Muscle of leg (tissue), 16 donors: ENCODE results near the gene CEBPE. TPM values are rescaled to one million over a fixed set of nuclear protein-coding genes. Genes with fewer than 3 reads are reported as not detected.

Experiments
- DNase-seq: peaks from one replicate; pipeline ENCODE4 v3.0.0; 2013
- H3K27ac ChIP-seq: one replicate; pipeline ENCODE4 v1.5.1; 2013; ENCODE audit warnings: mild to moderate bottlenecking, low read length, control low read depth
- H3K27me3 ChIP-seq: one replicate; pipeline ENCODE4 v1.6.1; 2013; ENCODE audit warnings: low read length; ENCODE audit not compliant: control insufficient read depth, insufficient read depth
- H3K36me3 ChIP-seq: one replicate; pipeline ENCODE4 v1.6.1; 2013; ENCODE audit warnings: low read length; ENCODE audit not compliant: control insufficient read depth, insufficient read depth
- H3K4me1 ChIP-seq: one replicate; pipeline ENCODE4 v1.6.1; 2013; ENCODE audit warnings: low read length; ENCODE audit not compliant: control insufficient read depth, insufficient read depth
- H3K4me3 ChIP-seq: one replicate; pipeline ENCODE4 v1.5.1; 2013; ENCODE audit warnings: low read length, control low read depth
- H3K9me3 ChIP-seq: replicated peaks from 2 replicates; pipeline ENCODE4 v1.6.1; 2013; ENCODE audit warnings: low read depth, low read length; ENCODE audit not compliant: control insufficient read depth
- WGBS: methylation state at CpG from one replicate; pipeline ENCODE4 v1.1.5; 2013; ENCODE audit warnings: missing lambda C conversion rate; ENCODE audit not compliant: insufficient coverage; 5-methylcytosine and 5-hydroxymethylcytosine counted together
- long read RNA-seq, 11 donors: transcript quantifications; one replicate each; lab custom pipeline, GENCODE V29; 2026
- polyA plus RNA-seq, 8 donors: library from polyadenylated mRNA; unstranded; fragments of 120-200 nt; gene quantifications; one replicate each; pipeline versions ENCODE4 v1.2.1 to v1.2.3, GENCODE V29; 2013; ENCODE audit warnings: inconsistent platforms in 1 of 8, low replicate concordance in 1 of 8; ENCODE audit not compliant: insufficient read length in 8 of 8, insufficient read depth in 1 of 8
- total RNA-seq: library from RNA; stranded (reverse); fragments of 120-200 nt; gene quantifications from one replicate; pipeline ENCODE4 v1.2.4, GENCODE V29; 2013

The CEBPE gene
- total RNA-seq (0.13 TPM), polyA plus RNA-seq (under 1 TPM; 0.12 to 0.33 (median 0.16) TPM)
- long read RNA-seq, donor 1 = 0 reads
- long read RNA-seq, donor 2 = 0 reads
- long read RNA-seq, donor 3 = 0 reads
- long read RNA-seq, donor 4 = 0 reads
- long read RNA-seq, donor 5 = 0 reads
- long read RNA-seq, donor 6 = 0 reads
- long read RNA-seq, donor 7 = 0 reads
- long read RNA-seq, donor 8 = 0 reads
- long read RNA-seq, donor 9 = 0 reads
- long read RNA-seq, donor 10 = 0 reads
- long read RNA-seq, donor 11 = 0 reads

DNA sequence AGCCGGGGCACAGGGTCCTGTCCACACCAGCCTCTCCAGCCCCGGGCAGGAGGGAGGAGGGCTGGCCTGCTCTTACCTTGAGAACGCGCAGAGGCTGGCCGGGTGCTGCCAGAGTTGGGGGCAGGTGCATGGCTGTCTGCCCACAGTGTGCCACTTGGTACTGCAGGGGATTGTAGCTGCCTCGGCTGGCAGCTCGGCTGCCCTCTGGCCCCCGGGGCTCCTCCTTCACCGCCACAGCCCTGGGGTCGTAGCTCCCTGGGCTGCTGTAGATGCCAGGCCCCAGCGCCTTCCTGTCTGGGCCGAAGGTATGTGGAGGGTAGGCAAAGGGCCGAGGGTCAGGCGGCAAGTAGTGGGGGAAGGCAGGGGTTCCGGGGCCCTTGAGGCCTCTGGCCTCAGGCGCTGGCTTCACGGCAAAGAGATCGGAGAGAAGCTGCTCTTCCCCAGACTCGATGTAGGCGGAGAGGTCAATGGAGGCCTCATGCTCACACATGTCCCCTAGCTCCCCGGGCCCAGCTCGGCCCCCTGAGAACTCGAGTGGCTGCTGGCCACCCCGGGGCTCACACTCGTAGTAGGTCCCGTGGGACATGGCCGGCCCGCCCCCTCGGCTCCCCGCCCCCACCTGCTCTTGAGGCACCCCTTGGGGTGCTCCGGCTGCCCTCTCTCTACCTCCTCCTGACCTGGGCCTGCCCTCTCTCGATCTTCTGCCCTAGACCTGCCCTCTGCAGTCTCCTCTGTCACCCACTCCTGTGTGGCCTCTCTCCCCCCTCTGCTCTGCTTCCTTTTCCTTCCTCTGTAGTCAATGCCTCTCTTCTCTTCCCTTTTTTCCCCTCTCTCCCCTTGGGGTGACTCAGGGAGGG, at the start of gene CEBPE:
TSS of gene CEBPE (minus strand) at position 750 of the 857 bp plus-strand sequence. CDS start at position 586, 164 bp downstream.
- Histone ChIP-seq H3K27ac (no peak within 1 kb of the TSS), H3K4me3 (no peak within 1 kb of the TSS), H3K36me3 (no peaks in the 10 kb centered on the region), H3K27me3 (peaks cover 3% of the 10 kb centered on the region), H3K9me3 (no peaks in the 10 kb centered on the region), H3K4me1 (peaks cover 15% of the 10 kb centered on the region)
- 71% methylated on average over 28 of the region's 32 CpGs for WGBS
- no peak for DNase-seq

DNA sequence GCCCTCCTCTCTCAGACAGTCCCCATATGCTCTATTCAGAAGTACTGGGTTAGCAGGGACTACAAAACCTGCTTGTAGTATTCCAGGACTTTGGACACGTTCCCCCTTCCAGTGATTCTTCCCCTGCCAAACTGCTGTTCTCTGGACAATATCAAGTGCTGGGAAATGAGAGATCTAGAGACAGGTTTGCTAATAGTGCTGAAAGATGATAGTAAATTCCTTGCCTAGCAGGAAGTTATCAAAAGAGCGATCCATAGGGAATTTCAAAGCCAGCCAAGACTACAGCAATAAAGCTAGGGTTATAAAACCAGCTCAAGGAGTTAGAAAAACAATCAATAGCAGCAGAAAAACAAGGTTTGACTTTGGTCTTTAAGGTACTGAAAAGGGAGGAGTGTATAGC, 49.2 kb upstream of the CEBPE start:
- no peaks in the 10 kb centered on the region for H3K27me3 ChIP-seq
- no peaks in the 10 kb centered on the region for H3K4me1 ChIP-seq
- H3K4me3 ChIP-seq = no peak overlapping the region
- no peak overlapping the region for H3K27ac ChIP-seq
- no peaks in the 10 kb centered on the region for H3K9me3 ChIP-seq
- DNase-seq = peak; percentile 67
- WGBS = no CpG with 5 or more reads among the region's 2 CpGs
- H3K36me3 ChIP-seq = no peaks in the 10 kb centered on the region

DNA sequence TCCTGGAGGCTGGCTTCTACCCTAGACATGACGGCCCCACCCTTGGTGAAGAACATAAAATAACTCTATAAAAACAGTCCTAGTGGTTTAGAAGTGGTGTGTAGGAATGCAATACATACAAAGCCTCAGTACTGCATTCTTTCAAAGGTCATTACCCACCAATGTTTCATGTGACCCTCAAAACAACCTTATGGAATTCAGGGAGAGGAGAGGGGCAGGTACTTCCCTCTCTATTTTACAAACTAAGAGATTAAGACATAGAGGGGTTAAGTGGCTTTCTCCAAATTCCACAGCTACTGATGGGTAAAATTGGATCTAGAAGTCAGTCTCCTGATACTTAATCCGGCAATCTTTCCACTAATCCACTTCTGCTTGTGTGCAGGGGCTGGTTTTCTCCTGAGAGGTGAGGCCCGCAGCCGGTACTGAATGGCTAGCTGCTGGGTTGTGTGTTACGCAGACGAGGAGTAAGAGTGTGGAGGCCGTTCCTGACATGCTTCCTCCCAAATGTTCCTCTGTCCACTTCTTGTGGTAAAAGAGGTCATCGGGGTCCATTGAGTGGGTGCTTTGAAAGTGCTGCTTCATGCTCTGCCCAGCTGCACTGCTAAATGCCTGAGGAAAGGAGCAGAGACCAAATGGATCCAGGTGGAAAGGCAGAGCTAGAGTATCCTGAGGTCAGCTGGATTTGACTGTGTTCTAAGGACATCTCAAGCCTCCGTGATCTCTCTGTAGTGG, 48.2 kb upstream of the CEBPE start:
- no peak overlapping the region for H3K4me3 ChIP-seq
- H3K4me1 ChIP-seq = no peaks in the 10 kb centered on the region
- no peak overlapping the region for H3K27ac ChIP-seq
- WGBS = no CpG with 5 or more reads among the region's 9 CpGs
- H3K27me3 ChIP-seq = no peaks in the 10 kb centered on the region
- H3K9me3 ChIP-seq = no peaks in the 10 kb centered on the region
- no peaks in the 10 kb centered on the region for H3K36me3 ChIP-seq
- no peak for DNase-seq

DNA sequence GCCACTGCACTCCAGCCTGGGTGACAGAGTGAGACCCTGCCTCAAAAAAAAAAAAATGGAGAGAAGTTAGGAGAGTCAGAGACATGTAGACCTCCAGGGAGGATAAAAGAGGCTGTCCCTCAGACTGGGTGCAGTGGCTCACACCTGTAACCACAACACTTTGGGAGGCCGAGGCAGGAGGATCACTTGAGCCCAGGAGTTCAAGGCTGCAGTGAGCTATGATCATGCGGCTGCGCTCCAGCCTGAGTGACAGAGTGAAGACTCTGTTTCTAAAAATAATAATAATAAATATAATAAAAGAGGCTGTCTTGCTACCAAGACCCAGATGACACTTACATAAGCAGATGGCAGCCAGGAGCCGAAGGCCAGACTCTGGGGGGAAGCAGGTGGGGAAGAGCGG, 45.9 kb upstream of the CEBPE start:
- no peak for DNase-seq
- Histone ChIP-seq H3K9me3 (no peaks in the 10 kb centered on the region), H3K36me3 (no peaks in the 10 kb centered on the region), H3K27me3 (no peaks in the 10 kb centered on the region), H3K4me1 (peaks cover 9% of the 10 kb centered on the region), H3K27ac (no peak overlapping the region), H3K4me3 (no peak overlapping the region)
- WGBS = 87% methylated on average over 2 of the region's 5 CpGs

DNA sequence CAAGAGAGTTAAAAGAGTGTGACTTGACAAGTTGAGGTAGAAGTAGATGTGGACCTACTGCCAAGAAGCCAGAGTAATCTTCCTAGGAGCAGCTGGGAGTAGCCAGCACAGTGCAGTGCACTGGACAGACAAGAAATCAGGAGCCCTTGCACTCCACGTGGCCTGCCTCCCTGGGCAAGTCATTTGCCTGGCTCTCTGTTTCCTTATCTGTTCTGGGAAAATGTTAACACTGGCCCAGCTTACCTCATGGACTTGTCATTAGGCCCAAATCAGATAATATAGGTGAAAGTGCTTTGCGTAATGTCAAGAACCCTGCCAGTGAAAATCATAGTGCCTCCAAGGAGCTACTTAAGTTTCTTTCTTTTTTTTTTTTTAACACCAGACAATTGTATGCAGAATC, 45.2 kb upstream of the CEBPE start:
- Histone ChIP-seq H3K36me3 (no peaks in the 10 kb centered on the region), H3K9me3 (no peaks in the 10 kb centered on the region), H3K4me3 (no peak overlapping the region), H3K27me3 (no peaks in the 10 kb centered on the region), H3K27ac (no peak overlapping the region), H3K4me1 (peaks cover 9% of the 10 kb centered on the region)
- DNase-seq = no peak
- no CpG with 5 or more reads among the region's 2 CpGs for WGBS

DNA sequence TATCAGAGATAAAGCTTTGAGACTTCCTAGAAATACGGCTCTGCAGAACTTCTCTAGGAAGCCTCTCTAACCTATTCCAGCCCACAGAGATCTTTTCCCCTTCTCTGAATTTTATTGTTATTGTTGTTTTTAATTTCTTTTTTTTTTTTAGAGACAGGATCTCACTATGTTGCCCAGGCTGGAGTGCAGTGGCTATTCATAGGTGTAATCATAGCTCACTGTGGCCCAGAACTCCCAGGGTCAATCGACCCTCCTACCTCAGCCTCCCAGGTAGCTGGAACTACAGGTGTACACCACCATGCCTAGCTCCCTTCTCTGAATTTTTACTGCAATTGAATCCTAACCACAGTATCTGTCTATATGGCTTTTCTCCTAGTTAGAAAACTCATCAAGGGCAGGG, 44.8 kb upstream of the CEBPE start:
- 71% methylated on average over 1 of the region's 2 CpGs for WGBS
- Histone ChIP-seq H3K27ac (no peak overlapping the region), H3K4me1 (peaks cover 9% of the 10 kb centered on the region), H3K27me3 (no peaks in the 10 kb centered on the region), H3K9me3 (no peaks in the 10 kb centered on the region), H3K36me3 (no peaks in the 10 kb centered on the region), H3K4me3 (no peak overlapping the region)
- no peak for DNase-seq

DNA sequence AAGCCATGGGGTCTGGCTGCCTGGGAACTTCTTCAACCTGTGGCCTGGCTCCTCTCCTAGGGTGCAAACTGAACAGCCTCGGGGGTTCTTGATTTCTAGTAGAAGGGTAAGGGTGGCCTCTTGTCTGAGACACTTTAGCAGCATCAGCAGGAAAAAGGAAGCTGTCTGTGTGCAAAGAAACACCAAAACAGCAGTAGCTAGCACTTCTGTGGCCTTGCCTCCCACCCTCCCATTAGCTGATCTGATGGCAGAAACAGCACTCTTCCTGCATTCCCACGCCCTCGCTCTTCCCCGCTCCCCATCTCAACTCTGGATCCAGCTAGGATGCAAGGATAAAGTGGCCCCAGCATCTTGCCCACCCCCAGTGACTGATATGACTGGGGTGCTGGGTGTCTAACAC, 43.7 kb upstream of the CEBPE start:
- Histone ChIP-seq H3K27me3 (no peaks in the 10 kb centered on the region), H3K4me1 (peaks cover 9% of the 10 kb centered on the region), H3K9me3 (no peaks in the 10 kb centered on the region), H3K4me3 (no peak overlapping the region), H3K36me3 (no peaks in the 10 kb centered on the region), H3K27ac (no peak overlapping the region)
- DNase-seq = peak; percentile 45
- WGBS = no CpG with 5 or more reads among the region's 4 CpGs

DNA sequence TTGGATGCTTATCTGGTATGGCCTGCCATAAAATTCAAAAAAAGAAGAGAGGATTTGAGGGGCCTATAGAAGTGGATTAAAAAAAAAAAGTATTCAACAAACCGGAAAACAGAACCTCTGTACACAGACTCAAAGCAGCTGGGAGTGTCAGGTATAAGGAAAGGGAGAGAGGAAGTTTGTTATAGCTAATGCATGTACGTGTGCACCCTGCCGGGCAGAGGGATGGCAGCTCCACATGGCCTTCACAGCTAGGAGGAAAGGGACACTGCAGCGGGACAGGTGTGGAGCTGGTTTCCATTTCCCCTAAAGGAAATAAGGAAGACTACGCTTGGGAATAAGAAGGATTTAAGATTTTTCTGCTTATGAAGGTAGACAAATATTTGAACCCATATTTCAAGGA, 43.0 kb upstream of the CEBPE start:
- H3K9me3 ChIP-seq = no peaks in the 10 kb centered on the region
- no peak overlapping the region for H3K27ac ChIP-seq
- no peaks in the 10 kb centered on the region for H3K36me3 ChIP-seq
- no peaks in the 10 kb centered on the region for H3K27me3 ChIP-seq
- WGBS = 81% methylated on average over 3 of the region's 5 CpGs
- no peak for DNase-seq
- H3K4me1 ChIP-seq = peaks cover 9% of the 10 kb centered on the region
- H3K4me3 ChIP-seq = no peak overlapping the region

DNA sequence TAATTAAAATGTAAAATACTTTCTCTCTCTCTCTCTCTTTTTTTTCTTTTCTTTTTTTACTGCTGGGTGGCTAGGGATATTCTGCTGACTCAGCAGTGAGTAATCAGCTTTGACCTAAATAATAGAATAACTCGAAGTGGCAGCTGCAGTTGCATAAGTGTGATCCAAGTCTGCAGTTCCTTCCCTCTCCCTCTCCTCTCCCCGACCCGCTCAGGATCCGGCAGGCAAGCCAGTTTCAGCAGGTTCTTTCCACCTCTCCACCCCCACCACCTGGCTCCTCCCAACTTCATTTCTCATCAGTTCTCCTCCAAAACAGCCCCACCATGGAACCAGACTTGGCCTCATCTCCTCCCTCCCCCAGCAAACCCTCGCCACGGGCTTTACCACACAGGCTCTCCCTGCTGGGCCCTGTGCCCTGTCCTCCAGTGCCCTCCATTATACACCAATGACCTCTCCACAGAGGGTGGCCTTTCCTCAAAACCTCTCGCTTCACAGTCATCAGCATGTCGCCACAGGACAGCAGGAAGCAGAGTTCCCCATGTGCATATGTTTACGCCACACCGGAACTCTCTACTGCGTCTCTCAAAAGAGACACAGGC, 42.0 kb upstream of the CEBPE start:
- DNase-seq = peak; percentile 81
- WGBS = 37% methylated on average over 8 of the region's 11 CpGs
- H3K27ac ChIP-seq = peak overlapping the region; percentile 35
- no peaks in the 10 kb centered on the region for H3K9me3 ChIP-seq
- no peaks in the 10 kb centered on the region for H3K36me3 ChIP-seq
- no peak overlapping the region for H3K4me3 ChIP-seq
- H3K4me1 ChIP-seq = peaks cover 9% of the 10 kb centered on the region
- no peaks in the 10 kb centered on the region for H3K27me3 ChIP-seq

DNA sequence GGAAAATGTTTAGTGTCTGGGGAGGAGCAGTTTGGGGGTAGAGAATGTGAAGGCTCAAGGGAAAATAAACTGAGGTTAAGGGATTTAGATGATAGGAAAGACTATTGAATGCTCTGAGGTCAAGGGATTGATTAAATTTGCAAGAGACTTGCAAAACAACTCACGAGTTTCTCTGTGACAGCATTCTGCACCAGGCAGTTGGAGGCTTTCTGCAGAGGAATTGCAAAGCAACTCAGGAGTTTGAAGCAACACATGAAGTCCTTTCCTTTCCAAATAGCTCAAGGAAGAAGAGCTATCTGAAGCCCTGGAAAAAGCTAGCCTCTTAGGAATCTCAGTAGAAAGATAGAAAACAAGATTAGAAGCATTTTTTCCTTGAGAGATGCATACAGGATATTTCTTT, 40.5 kb upstream of the CEBPE start:
- Histone ChIP-seq H3K4me1 (peaks cover 20% of the 10 kb centered on the region), H3K4me3 (no peak overlapping the region), H3K27me3 (no peaks in the 10 kb centered on the region), H3K36me3 (no peaks in the 10 kb centered on the region), H3K9me3 (no peaks in the 10 kb centered on the region), H3K27ac (no peak overlapping the region)
- WGBS = 0% methylated on average over 1 of the region's 1 CpG
- no peak for DNase-seq
